ENCODE measurements around the gene ATG4A.

Gene ATG4A

GRCh38 chrX:108071578-108071977, 20.0 kb upstream of the ATG4A start:
- no peaks in the 10 kb centered on the region for H3K9me3 ChIP-seq (ENCODE audit: control insufficient read depth in 2 of 2, low read length in 2 of 2)
- H3K4me1 ChIP-seq (ENCODE audit: control insufficient read depth in 2 of 2, insufficient read depth in 2 of 2, low read length in 2 of 2) = no peaks in the 10 kb centered on the region
- no peaks in the 10 kb centered on the region for H3K36me3 ChIP-seq (ENCODE audit: control insufficient read depth in 2 of 2, insufficient read depth in 2 of 2, low read length in 2 of 2)
- no peak overlapping the region for H3K4me3 ChIP-seq (ENCODE audit: low read length in 2 of 2)
- H3K27me3 ChIP-seq (ENCODE audit: control insufficient read depth in 2 of 2, insufficient read depth in 2 of 2, low read length in 2 of 2) = no peaks in the 10 kb centered on the region
- no peak overlapping the region for H3K9ac ChIP-seq (ENCODE audit: low read depth in 1 of 2, low read length in 2 of 2)
- H3K27ac ChIP-seq (ENCODE audit: low read depth in 2 of 2, low read length in 2 of 2) = no peak overlapping the region

- no peaks in the 10 kb centered on the region for H3K36me3 ChIP-seq (ENCODE audit: control insufficient read depth in 2 of 2, insufficient read depth in 2 of 2, low read length in 2 of 2)
- no peak overlapping the region for H3K27ac ChIP-seq (ENCODE audit: low read depth in 2 of 2, low read length in 2 of 2)
- no peaks in the 10 kb centered on the region for H3K27me3 ChIP-seq (ENCODE audit: control insufficient read depth in 2 of 2, insufficient read depth in 2 of 2, low read length in 2 of 2)
- H3K4me1 ChIP-seq (ENCODE audit: control insufficient read depth in 2 of 2, insufficient read depth in 2 of 2, low read length in 2 of 2) = no peaks in the 10 kb centered on the region
- no peak overlapping the region for H3K9ac ChIP-seq (ENCODE audit: low read depth in 1 of 2, low read length in 2 of 2)
- no peak overlapping the region for H3K4me3 ChIP-seq (ENCODE audit: low read length in 2 of 2)
- no peaks in the 10 kb centered on the region for H3K9me3 ChIP-seq (ENCODE audit: control insufficient read depth in 2 of 2, low read length in 2 of 2)
Observed at GRCh38 chrX:108072746-108073145, 18.8 kb upstream of the ATG4A start.

GRCh38 chrX:108081110-108081509, 10.5 kb upstream of the ATG4A start:
- no peak overlapping the region for H3K27ac ChIP-seq (ENCODE audit: low read depth in 2 of 2, low read length in 2 of 2)
- no peaks in the 10 kb centered on the region for H3K27me3 ChIP-seq (ENCODE audit: control insufficient read depth in 2 of 2, insufficient read depth in 2 of 2, low read length in 2 of 2)
- no peak overlapping the region for H3K9ac ChIP-seq (ENCODE audit: low read depth in 1 of 2, low read length in 2 of 2)
- H3K9me3 ChIP-seq (ENCODE audit: control insufficient read depth in 2 of 2, low read length in 2 of 2) = no peaks in the 10 kb centered on the region
- no peak overlapping the region for H3K4me3 ChIP-seq (ENCODE audit: low read length in 2 of 2)
- H3K4me1 ChIP-seq (ENCODE audit: control insufficient read depth in 2 of 2, insufficient read depth in 2 of 2, low read length in 2 of 2) = no peaks in the 10 kb centered on the region
- no peaks in the 10 kb centered on the region for H3K36me3 ChIP-seq (ENCODE audit: control insufficient read depth in 2 of 2, insufficient read depth in 2 of 2, low read length in 2 of 2)

- no peak overlapping the region for H3K27ac ChIP-seq (ENCODE audit: low read depth in 2 of 2, low read length in 2 of 2)
- no peak overlapping the region for H3K9ac ChIP-seq (ENCODE audit: low read depth in 1 of 2, low read length in 2 of 2)
- H3K4me3 ChIP-seq (ENCODE audit: low read length in 2 of 2) = no peak overlapping the region
- H3K4me1 ChIP-seq (ENCODE audit: control insufficient read depth in 2 of 2, insufficient read depth in 2 of 2, low read length in 2 of 2) = peaks cover 0 to 7% of the 10 kb centered on the region in 2 donors
- H3K27me3 ChIP-seq (ENCODE audit: control insufficient read depth in 2 of 2, insufficient read depth in 2 of 2, low read length in 2 of 2) = no peaks in the 10 kb centered on the region
- H3K36me3 ChIP-seq (ENCODE audit: control insufficient read depth in 2 of 2, insufficient read depth in 2 of 2, low read length in 2 of 2) = peaks cover 3 to 4% of the 10 kb centered on the region in 2 donors
- no peaks in the 10 kb centered on the region for H3K9me3 ChIP-seq (ENCODE audit: control insufficient read depth in 2 of 2, low read length in 2 of 2)
Observed at GRCh38 chrX:108087792-108088191, 3.8 kb upstream of the ATG4A start.

- no peaks in the 10 kb centered on the region for H3K9me3 ChIP-seq (ENCODE audit: control insufficient read depth in 2 of 2, low read length in 2 of 2)
- peaks cover 3 to 4% of the 10 kb centered on the region in 2 donors for H3K36me3 ChIP-seq (ENCODE audit: control insufficient read depth in 2 of 2, insufficient read depth in 2 of 2, low read length in 2 of 2)
Observed at GRCh38 chrX:108088511-108088910, 3.1 kb upstream of the ATG4A start.

GRCh38 chrX:108090491-108091263, 901 bp upstream of the ATG4A start:
- Histone ChIP-seq H3K27ac (ENCODE audit: low read depth in 2 of 2, low read length in 2 of 2) (peak overlapping the region; percentile 77 to 84), H3K4me3 (ENCODE audit: low read length in 2 of 2) (peak overlapping the region; percentile 82 to 87), H3K36me3 (ENCODE audit: control insufficient read depth in 2 of 2, insufficient read depth in 2 of 2, low read length in 2 of 2) (peaks cover 3 to 4% of the 10 kb centered on the region in 2 donors), H3K27me3 (ENCODE audit: control insufficient read depth in 2 of 2, insufficient read depth in 2 of 2, low read length in 2 of 2) (no peaks in the 10 kb centered on the region), H3K9me3 (ENCODE audit: control insufficient read depth in 2 of 2, low read length in 2 of 2) (no peaks in the 10 kb centered on the region), H3K9ac (ENCODE audit: low read depth in 1 of 2, low read length in 2 of 2) (peak overlapping the region; percentile 71 to 89), H3K4me1 (ENCODE audit: control insufficient read depth in 2 of 2, insufficient read depth in 2 of 2, low read length in 2 of 2) (peaks cover 0 to 7% of the 10 kb centered on the region in 2 donors)

More at GRCh38 chrX:108088511-108088910, 3.1 kb upstream of the ATG4A start:
- Histone ChIP-seq H3K27me3 (ENCODE audit: control insufficient read depth in 2 of 2, insufficient read depth in 2 of 2, low read length in 2 of 2) (no peaks in the 10 kb centered on the region), H3K27ac (ENCODE audit: low read depth in 2 of 2, low read length in 2 of 2) (peak overlapping the region in 1 of 2 donors; percentile 0), H3K4me3 (ENCODE audit: low read length in 2 of 2) (no peak overlapping the region), H3K4me1 (ENCODE audit: control insufficient read depth in 2 of 2, insufficient read depth in 2 of 2, low read length in 2 of 2) (peaks cover 0 to 7% of the 10 kb centered on the region in 2 donors), H3K9ac (ENCODE audit: low read depth in 1 of 2, low read length in 2 of 2) (no peak overlapping the region)

- peak overlapping the region; percentile 44 to 75 for H3K9ac ChIP-seq (ENCODE audit: low read depth in 1 of 2, low read length in 2 of 2)
- H3K36me3 ChIP-seq (ENCODE audit: control insufficient read depth in 2 of 2, insufficient read depth in 2 of 2, low read length in 2 of 2) = peaks cover 2 to 4% of the 10 kb centered on the region in 2 donors
Observed at GRCh38 chrX:108091878-108092291, 307 bp downstream of the ATG4A start.

GRCh38 chrX:108097380-108097779, 5.8 kb downstream of the ATG4A start:
- Histone ChIP-seq H3K36me3 (ENCODE audit: control insufficient read depth in 2 of 2, insufficient read depth in 2 of 2, low read length in 2 of 2) (no peaks in the 10 kb centered on the region), H3K27ac (ENCODE audit: low read depth in 2 of 2, low read length in 2 of 2) (no peak overlapping the region), H3K27me3 (ENCODE audit: control insufficient read depth in 2 of 2, insufficient read depth in 2 of 2, low read length in 2 of 2) (no peaks in the 10 kb centered on the region), H3K4me1 (ENCODE audit: control insufficient read depth in 2 of 2, insufficient read depth in 2 of 2, low read length in 2 of 2) (no peaks in the 10 kb centered on the region), H3K9me3 (ENCODE audit: control insufficient read depth in 2 of 2, low read length in 2 of 2) (no peaks in the 10 kb centered on the region), H3K4me3 (ENCODE audit: low read length in 2 of 2) (no peak overlapping the region), H3K9ac (ENCODE audit: low read depth in 1 of 2, low read length in 2 of 2) (no peak overlapping the region)

More at GRCh38 chrX:108091878-108092291, 307 bp downstream of the ATG4A start:
- H3K4me3 ChIP-seq (ENCODE audit: low read length in 2 of 2) = peak overlapping the region; percentile 82 to 87
- H3K27ac ChIP-seq (ENCODE audit: low read depth in 2 of 2, low read length in 2 of 2) = peak overlapping the region; percentile 69 to 76
- H3K27me3 ChIP-seq (ENCODE audit: control insufficient read depth in 2 of 2, insufficient read depth in 2 of 2, low read length in 2 of 2) = no peaks in the 10 kb centered on the region
- H3K9me3 ChIP-seq (ENCODE audit: control insufficient read depth in 2 of 2, low read length in 2 of 2) = no peaks in the 10 kb centered on the region
- H3K4me1 ChIP-seq (ENCODE audit: control insufficient read depth in 2 of 2, insufficient read depth in 2 of 2, low read length in 2 of 2) = peaks cover 0 to 7% of the 10 kb centered on the region in 2 donors

- H3K4me3 ChIP-seq (ENCODE audit: low read length in 2 of 2) = no peak overlapping the region
- H3K27ac ChIP-seq (ENCODE audit: low read depth in 2 of 2, low read length in 2 of 2) = no peak overlapping the region
- no peaks in the 10 kb centered on the region for H3K9me3 ChIP-seq (ENCODE audit: control insufficient read depth in 2 of 2, low read length in 2 of 2)
Observed at GRCh38 chrX:108105473-108105872, 13.9 kb downstream of the ATG4A start.

GRCh38 chrX:108114541-108114940, 23.0 kb downstream of the ATG4A start:
- H3K4me1 ChIP-seq (ENCODE audit: control insufficient read depth in 2 of 2, insufficient read depth in 2 of 2, low read length in 2 of 2) = peaks cover 0 to 4% of the 10 kb centered on the region in 2 donors
- no peaks in the 10 kb centered on the region for H3K9me3 ChIP-seq (ENCODE audit: control insufficient read depth in 2 of 2, low read length in 2 of 2)
- no peak overlapping the region for H3K4me3 ChIP-seq (ENCODE audit: low read length in 2 of 2)
- no peaks in the 10 kb centered on the region for H3K36me3 ChIP-seq (ENCODE audit: control insufficient read depth in 2 of 2, insufficient read depth in 2 of 2, low read length in 2 of 2)
- H3K27ac ChIP-seq (ENCODE audit: low read depth in 2 of 2, low read length in 2 of 2) = no peak overlapping the region
- no peaks in the 10 kb centered on the region for H3K27me3 ChIP-seq (ENCODE audit: control insufficient read depth in 2 of 2, insufficient read depth in 2 of 2, low read length in 2 of 2)
- H3K9ac ChIP-seq (ENCODE audit: low read depth in 1 of 2, low read length in 2 of 2) = no peak overlapping the region

More at GRCh38 chrX:108105473-108105872, 13.9 kb downstream of the ATG4A start:
- Histone ChIP-seq H3K9ac (ENCODE audit: low read depth in 1 of 2, low read length in 2 of 2) (no peak overlapping the region), H3K4me1 (ENCODE audit: control insufficient read depth in 2 of 2, insufficient read depth in 2 of 2, low read length in 2 of 2) (no peaks in the 10 kb centered on the region), H3K36me3 (ENCODE audit: control insufficient read depth in 2 of 2, insufficient read depth in 2 of 2, low read length in 2 of 2) (no peaks in the 10 kb centered on the region), H3K27me3 (ENCODE audit: control insufficient read depth in 2 of 2, insufficient read depth in 2 of 2, low read length in 2 of 2) (no peaks in the 10 kb centered on the region)
